Endodermal cell (in vitro differentiated cells): ENCODE results near the gene TSR2. TPM values are rescaled to one million over a fixed set of nuclear protein-coding genes. Genes with fewer than 3 reads are reported as not detected.

ENCODE experiments used
- DNase-seq: peaks from one replicate; pipeline ENCODE4 v3.0.0-alpha.2; 2017
- H3K27ac ChIP-seq: 2 replicates; pipeline ENCODE4 v1.5.1; 2013; ENCODE audit warnings: mild to moderate bottlenecking, low read depth, low read length, moderate library complexity
- H3K27me3 ChIP-seq: 2 replicates; pipeline ENCODE4 v1.6.1; 2013; ENCODE audit warnings: mild to moderate bottlenecking, low read length, moderate library complexity; ENCODE audit not compliant: insufficient read depth, control insufficient read depth, poor library complexity, severe bottlenecking
- H3K36me3 ChIP-seq: 2 replicates; pipeline ENCODE4 v1.7.0; 2013; ENCODE audit warnings: mild to moderate bottlenecking, low read length, moderate library complexity; ENCODE audit not compliant: control insufficient read depth, insufficient read depth
- H3K4me1 ChIP-seq: one replicate; pipeline ENCODE4 v1.7.0; 2013; ENCODE audit warnings: low read length; ENCODE audit not compliant: control insufficient read depth, insufficient read depth
- H3K4me3 ChIP-seq: 2 replicates; pipeline ENCODE4 v1.5.1; 2013; ENCODE audit warnings: mild to moderate bottlenecking, low read length, moderate library complexity
- H3K9ac ChIP-seq: 2 replicates; pipeline ENCODE4 v1.6.1; 2013; ENCODE audit warnings: mild to moderate bottlenecking, low read length, moderate library complexity; ENCODE audit not compliant: poor library complexity, severe bottlenecking; ENCODE audit errors: extremely low read depth
- H3K9me3 ChIP-seq: 2 replicates; pipeline ENCODE4 v1.6.1; 2013; ENCODE audit warnings: mild to moderate bottlenecking, low read length, moderate library complexity; ENCODE audit not compliant: control insufficient read depth
- H3K27ac Mint-ChIP-seq: 2 replicates; pipeline ENCODE4 v1.8.0; 2020; ENCODE audit warnings: mixed read lengths
- H3K27me3 Mint-ChIP-seq: 2 replicates; pipeline ENCODE4 v1.8.0; 2021; ENCODE audit warnings: mild to moderate bottlenecking, mixed read lengths; ENCODE audit not compliant: insufficient read depth
- H3K36me3 Mint-ChIP-seq: 2 replicates; pipeline ENCODE4 v1.8.0; 2020; ENCODE audit warnings: low read depth, mixed read lengths
- H3K4me1 Mint-ChIP-seq: 2 replicates; pipeline ENCODE4 v1.8.0; 2020; ENCODE audit warnings: mixed read lengths
- H3K4me3 Mint-ChIP-seq: 2 replicates; pipeline ENCODE4 v1.8.0; 2020; ENCODE audit warnings: mild to moderate bottlenecking, moderate library complexity, mixed read lengths
- H3K9me3 Mint-ChIP-seq: 2 replicates; pipeline ENCODE4 v1.8.0; 2020; ENCODE audit warnings: mild to moderate bottlenecking, mixed read lengths
- WGBS, 2 experiments: methylation state at CpG; one replicate each; pipeline versions ENCODE4 v1.1.5 to v1.1.7; 2013; ENCODE audit warnings: missing lambda C conversion rate in 2 of 2, mixed read lengths in 1 of 2; ENCODE audit not compliant: insufficient coverage in 1 of 2, insufficient read length in 1 of 2; 5-methylcytosine and 5-hydroxymethylcytosine counted together
- long read RNA-seq, 4 experiments: library from polyadenylated mRNA in 2 of 4; library from RNA in 1 of 4; library from capped mRNA in 1 of 4; stranded (forward) in 3 of 4; unstranded in 1 of 4; transcript quantifications; one replicate each; pipeline ENCODE4 v2.0.0, GENCODE V29; 2020 to 2021; ENCODE audit warnings: inconsistent platforms in 1 of 4
- polyA plus RNA-seq, 2 experiments: library from polyadenylated mRNA; stranded (reverse); fragments of 50-300 nt; gene quantifications; one replicate each; pipeline ENCODE4 v1.2.3, GENCODE V29; 2013
- total RNA-seq, 2 donors: library from RNA; stranded (reverse); fragmentation: NEBNext Ultra II Directional in 1 of 2; extraction: Animal tissue kit (Norgen Biotek cat#: 25700) in 1 of 2; gene quantifications; 2 replicates in 1 of 2; 3 replicates in 1 of 2; pipeline ENCODE4 v1.2.1, GENCODE V29; 2021
- TF ChIP-seq, protein P1 (sequence below): fragments of 200-600 bp; sonication (generic); conservative IDR thresholded peaks from 2 replicates; pipeline ENCODE4 v1.5.0; 2021; ENCODE audit warnings: antibody characterized with exemption, mild to moderate bottlenecking

The TSR2 gene, protein sequence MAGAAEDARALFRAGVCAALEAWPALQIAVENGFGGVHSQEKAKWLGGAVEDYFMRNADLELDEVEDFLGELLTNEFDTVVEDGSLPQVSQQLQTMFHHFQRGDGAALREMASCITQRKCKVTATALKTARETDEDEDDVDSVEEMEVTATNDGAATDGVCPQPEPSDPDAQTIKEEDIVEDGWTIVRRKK
- 10 to 100 TPM; 41.3 to 54.0 TPM for total RNA-seq
- polyA plus RNA-seq (2013, experiment 1 of 2), result 24.8 TPM
- 22.2 TPM for polyA plus RNA-seq (2013, experiment 2 of 2)
- long read RNA-seq, experiment 1, transcript TSR2-201 (5 exons, 1,534 nt), result major isoform, 7 of 17 reads
- long read RNA-seq, experiment 1, partial matches to known transcripts, result 2 of 17 reads
- long read RNA-seq, experiment 1, other reads (novel, unspliced or antisense), result 8 of 17 reads
- long read RNA-seq, experiment 2, transcript TSR2-201 (5 exons, 1,534 nt), result major isoform, 179 of 192 reads
- long read RNA-seq, experiment 2, partial matches to known transcripts, result 5 of 192 reads
- long read RNA-seq, experiment 2, other reads (novel, unspliced or antisense), result 8 of 192 reads
- long read RNA-seq, experiment 3, transcript TSR2-201 (5 exons, 1,534 nt), result major isoform, 188 of 203 reads
- long read RNA-seq, experiment 3, partial matches to known transcripts, result 1 of 203 reads
- long read RNA-seq, experiment 3, other reads (novel, unspliced or antisense), result 14 of 203 reads
- long read RNA-seq, experiment 4, transcript TSR2-201 (5 exons, 1,534 nt), result major isoform, 139 of 160 reads
- long read RNA-seq, experiment 4, partial matches to known transcripts, result 18 of 160 reads
- long read RNA-seq, experiment 4, other reads (novel, unspliced or antisense), result 3 of 160 reads

DNA sequence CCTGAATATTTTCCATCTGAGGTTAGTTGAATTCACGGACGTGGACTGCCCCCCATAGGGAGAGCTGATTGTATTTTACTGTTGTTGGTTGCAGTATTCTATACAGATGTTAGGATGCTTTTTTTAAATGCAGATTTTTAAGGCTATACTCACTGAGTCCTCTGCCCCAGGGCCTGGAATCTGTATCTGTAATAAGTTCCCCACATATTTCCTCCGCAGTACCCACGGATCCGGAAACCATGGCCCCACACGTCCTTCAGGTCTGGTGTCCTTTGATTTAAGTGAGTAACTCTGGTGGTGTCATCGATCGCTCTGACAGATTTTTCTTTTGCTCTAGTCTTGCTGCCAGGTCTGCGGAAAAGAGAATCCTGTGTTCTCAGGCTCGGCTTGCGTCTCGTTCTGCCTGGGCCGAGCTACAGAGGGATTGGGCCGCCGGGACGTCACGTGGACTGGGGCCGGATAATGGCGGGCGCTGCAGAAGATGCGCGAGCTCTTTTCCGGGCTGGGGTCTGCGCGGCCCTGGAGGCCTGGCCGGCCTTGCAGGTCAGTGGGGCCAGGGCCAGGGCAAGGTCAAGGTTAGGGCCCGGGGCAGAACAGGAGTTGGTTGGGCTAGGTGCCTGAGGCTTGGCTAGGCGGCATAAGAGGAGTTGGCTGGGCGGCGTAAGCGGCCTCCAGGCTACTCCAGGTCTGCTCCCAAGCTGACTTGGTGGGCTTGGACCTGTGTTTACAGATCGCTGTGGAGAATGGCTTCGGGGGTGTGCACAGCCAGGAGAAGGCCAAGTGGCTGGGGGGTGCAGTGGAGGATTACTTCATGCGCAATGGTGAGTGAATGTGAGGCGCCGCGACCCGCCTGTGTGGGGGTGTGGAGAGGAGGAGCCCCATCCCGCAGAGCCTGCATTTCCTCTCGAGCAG, at the start of gene TSR2:
TSR2 (plus strand) TSS at position 445 of the 912 bp plus-strand sequence; CDS start at position 463, 18 bp downstream.
- peaks cover 57% of the 10 kb centered on the region for H3K9me3 Mint-ChIP-seq
- H3K4me1 Mint-ChIP-seq, result peaks cover 4% of the 10 kb centered on the region
- WGBS, 2 experiments, result 0% methylated on average over 7 to 40 of the region's 40 CpGs
- peaks cover 11% of the 10 kb centered on the region for H3K36me3 ChIP-seq
- H3K9me3 ChIP-seq, result no peaks in the 10 kb centered on the region
- H3K27ac Mint-ChIP-seq, result peak within 1 kb of the TSS; percentile 80
- H3K4me3 Mint-ChIP-seq, result peak within 1 kb of the TSS; percentile 91
- H3K27me3 ChIP-seq, result no peaks in the 10 kb centered on the region
- H3K4me3 ChIP-seq, result peak within 1 kb of the TSS; percentile 84
- H3K27me3 Mint-ChIP-seq, result no peaks in the 10 kb centered on the region
- H3K4me1 ChIP-seq, result no peaks in the 10 kb centered on the region
- peak; percentile 90 for DNase-seq
- H3K9ac ChIP-seq, result peak within 1 kb of the TSS; percentile 72
- H3K36me3 Mint-ChIP-seq, result peaks cover 14% of the 10 kb centered on the region
- TF ChIP-seq, protein P1, sequence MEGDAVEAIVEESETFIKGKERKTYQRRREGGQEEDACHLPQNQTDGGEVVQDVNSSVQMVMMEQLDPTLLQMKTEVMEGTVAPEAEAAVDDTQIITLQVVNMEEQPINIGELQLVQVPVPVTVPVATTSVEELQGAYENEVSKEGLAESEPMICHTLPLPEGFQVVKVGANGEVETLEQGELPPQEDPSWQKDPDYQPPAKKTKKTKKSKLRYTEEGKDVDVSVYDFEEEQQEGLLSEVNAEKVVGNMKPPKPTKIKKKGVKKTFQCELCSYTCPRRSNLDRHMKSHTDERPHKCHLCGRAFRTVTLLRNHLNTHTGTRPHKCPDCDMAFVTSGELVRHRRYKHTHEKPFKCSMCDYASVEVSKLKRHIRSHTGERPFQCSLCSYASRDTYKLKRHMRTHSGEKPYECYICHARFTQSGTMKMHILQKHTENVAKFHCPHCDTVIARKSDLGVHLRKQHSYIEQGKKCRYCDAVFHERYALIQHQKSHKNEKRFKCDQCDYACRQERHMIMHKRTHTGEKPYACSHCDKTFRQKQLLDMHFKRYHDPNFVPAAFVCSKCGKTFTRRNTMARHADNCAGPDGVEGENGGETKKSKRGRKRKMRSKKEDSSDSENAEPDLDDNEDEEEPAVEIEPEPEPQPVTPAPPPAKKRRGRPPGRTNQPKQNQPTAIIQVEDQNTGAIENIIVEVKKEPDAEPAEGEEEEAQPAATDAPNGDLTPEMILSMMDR, result peak; percentile 12
- H3K27ac ChIP-seq, result no peak within 1 kb of the TSS

DNA sequence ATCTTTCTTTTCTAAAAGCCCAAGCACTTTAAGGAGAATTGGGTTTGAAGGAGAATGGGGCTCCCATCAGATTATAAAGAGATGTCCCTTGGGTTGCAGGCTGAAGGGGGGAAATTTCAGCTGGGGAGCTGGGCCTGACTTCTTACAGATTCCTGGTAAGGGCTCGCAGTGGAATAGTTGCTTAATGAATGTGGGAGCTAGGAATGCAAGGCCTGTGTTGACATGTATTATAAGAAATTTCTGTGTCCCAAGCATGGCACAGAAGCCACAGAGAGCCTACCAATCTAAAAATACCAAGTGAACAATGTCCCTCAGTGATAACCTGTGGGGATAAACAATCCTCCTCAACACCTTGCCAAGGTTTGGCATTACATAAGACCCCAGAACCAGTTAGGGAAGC, 43.1 kb upstream of the TSR2 start:
- H3K27ac ChIP-seq, result no peak overlapping the region
- TF ChIP-seq, protein P1, result no peak
- Mint-ChIP-seq H3K4me3 (no peak overlapping the region), H3K4me1 (peaks cover 3% of the 10 kb centered on the region), H3K27me3 (no peaks in the 10 kb centered on the region), H3K36me3 (no peaks in the 10 kb centered on the region), H3K27ac (no peak overlapping the region), H3K9me3 (peaks cover 52% of the 10 kb centered on the region)
- H3K4me1 ChIP-seq, result no peaks in the 10 kb centered on the region
- no peak overlapping the region for H3K9ac ChIP-seq
- no peak for DNase-seq
- H3K9me3 ChIP-seq, result no peaks in the 10 kb centered on the region
- H3K4me3 ChIP-seq, result no peak overlapping the region
- no peaks in the 10 kb centered on the region for H3K36me3 ChIP-seq
- H3K27me3 ChIP-seq, result no peaks in the 10 kb centered on the region
- 100% methylated on average over 1 of the region's 1 CpG; no CpG with 5 or more reads in 1 of the 2 experiments for WGBS, 2 experiments

DNA sequence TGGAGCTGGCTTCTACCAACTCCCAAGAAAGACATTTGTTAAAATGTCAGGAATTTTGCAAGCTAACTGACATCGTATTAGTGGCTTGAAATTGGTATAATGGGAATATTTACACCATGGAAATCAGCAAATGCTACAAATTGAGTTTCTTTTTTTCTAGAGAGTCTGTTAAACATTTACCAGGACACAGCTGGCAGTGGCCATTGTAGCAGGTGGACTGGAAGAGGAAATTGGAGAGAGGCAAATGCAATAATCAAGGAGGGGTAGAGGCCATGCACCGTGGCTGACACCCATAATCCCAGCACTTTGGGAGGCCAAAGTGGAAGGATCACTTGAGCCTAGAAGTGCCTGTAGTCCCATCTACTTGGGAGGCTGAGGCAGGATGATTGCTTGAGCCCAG, 32.9 kb upstream of the TSR2 start:
- peaks cover 53% of the 10 kb centered on the region for H3K9me3 Mint-ChIP-seq
- no peak for DNase-seq
- peaks cover 2% of the 10 kb centered on the region for H3K4me1 Mint-ChIP-seq
- H3K9ac ChIP-seq, result no peak overlapping the region
- H3K4me3 Mint-ChIP-seq, result no peak overlapping the region
- peaks cover 5% of the 10 kb centered on the region for H3K4me1 ChIP-seq
- H3K27ac Mint-ChIP-seq, result no peak overlapping the region
- no peaks in the 10 kb centered on the region for H3K27me3 ChIP-seq
- WGBS, 2 experiments, result 90 to 92% methylated on average over 2 of the region's 2 CpGs
- no peaks in the 10 kb centered on the region for H3K36me3 Mint-ChIP-seq
- H3K27ac ChIP-seq, result no peak overlapping the region
- TF ChIP-seq, protein P1, result no peak
- no peak overlapping the region for H3K4me3 ChIP-seq
- no peaks in the 10 kb centered on the region for H3K27me3 Mint-ChIP-seq
- no peaks in the 10 kb centered on the region for H3K9me3 ChIP-seq
- H3K36me3 ChIP-seq, result no peaks in the 10 kb centered on the region
